Measurements from ENCODE around the gene UBXN1.

GRCh38 chr11:62656796-62657429 is 22.0 kb downstream of the UBXN1 start:
- TF ChIP-seq POLR2A (IDR thresholded peaks at IDR 0.05) (no peak), CTCF (IDR thresholded peaks at IDR 0.05 in 4 of 5, conservative IDR thresholded peaks at IDR 0.05 in 1 of 5) (no peak)

Data from gastrocnemius medialis (tissue), 4 donors.